ENCODE measurements around the gene SLC22A4.

Gene SLC22A4

DNA sequence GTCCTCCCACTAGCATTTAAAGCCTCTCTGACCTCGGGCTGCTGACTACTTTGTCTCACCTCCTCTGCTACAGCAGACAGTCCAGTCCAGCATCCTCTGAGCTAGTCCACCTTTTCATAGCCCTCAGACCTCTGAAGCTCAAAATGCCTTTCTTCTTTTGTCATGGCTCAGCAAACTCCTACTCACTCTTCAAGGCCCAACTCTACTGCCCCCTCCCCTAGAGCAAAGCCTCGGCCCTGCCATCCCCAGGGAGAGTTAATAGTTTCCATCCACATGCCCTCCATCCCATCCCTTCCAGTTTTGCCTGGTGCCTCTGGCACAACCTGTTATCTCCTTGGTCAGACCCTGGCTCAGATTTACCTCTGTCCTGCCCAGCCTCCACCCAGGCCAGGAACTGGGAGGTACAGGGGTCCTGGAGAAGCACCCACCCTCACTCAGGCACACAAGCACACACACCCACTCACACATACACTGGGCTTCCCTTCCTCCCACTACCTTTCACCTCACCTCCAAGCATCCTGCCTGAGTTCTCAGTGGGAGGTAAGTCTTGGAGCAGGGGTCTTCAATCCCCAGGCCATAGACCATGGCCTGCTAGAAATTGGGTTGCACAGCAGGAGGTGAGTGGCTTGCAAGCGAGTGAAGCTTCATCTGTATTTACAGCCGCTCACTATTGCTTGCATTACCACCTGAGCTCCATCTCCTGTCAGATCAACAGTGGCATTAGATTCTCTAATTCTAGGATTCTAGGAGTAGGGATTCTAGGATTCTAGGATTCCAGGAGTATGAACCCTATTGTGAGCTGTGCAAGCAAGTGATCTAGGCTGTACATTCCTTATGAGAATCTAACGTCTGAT is 18.6 kb upstream of the SLC22A4 start:
- DNase-seq (ENCODE audit: low read depth), result no peak

DNA sequence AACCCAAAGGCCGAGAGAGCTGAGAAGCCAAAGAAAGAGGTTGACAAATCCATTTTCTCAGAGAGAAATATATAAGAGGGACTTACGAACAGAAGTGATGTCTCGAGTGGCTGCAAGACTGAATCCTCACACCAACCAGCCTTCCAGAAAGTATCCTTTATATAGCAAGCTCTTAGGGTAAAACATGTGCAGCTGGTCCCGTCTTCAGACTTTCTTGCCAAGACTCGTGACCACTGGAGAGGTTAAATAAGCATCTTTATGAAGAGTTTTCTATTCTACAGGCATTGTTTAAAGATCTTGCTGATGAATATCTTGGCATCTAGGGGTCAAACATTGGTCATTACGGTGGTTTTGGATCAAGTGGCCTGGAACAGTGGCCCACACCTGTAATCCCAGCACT is 16.9 kb upstream of the SLC22A4 start:
- DNase-seq (ENCODE audit: low read depth), result no peak

- DNase-seq (ENCODE audit: low read depth), result no peak
Observed at GRCh38 chr5:132277971-132278853, 16.0 kb upstream of the SLC22A4 start.

- DNase-seq (ENCODE audit: low read depth), result no peak
Observed at GRCh38 chr5:132279801-132280200, 14.4 kb upstream of the SLC22A4 start.

GRCh38 chr5:132280371-132281240 is 13.6 kb upstream of the SLC22A4 start:
- DNase-seq (ENCODE audit: low read depth), result no peak

DNA sequence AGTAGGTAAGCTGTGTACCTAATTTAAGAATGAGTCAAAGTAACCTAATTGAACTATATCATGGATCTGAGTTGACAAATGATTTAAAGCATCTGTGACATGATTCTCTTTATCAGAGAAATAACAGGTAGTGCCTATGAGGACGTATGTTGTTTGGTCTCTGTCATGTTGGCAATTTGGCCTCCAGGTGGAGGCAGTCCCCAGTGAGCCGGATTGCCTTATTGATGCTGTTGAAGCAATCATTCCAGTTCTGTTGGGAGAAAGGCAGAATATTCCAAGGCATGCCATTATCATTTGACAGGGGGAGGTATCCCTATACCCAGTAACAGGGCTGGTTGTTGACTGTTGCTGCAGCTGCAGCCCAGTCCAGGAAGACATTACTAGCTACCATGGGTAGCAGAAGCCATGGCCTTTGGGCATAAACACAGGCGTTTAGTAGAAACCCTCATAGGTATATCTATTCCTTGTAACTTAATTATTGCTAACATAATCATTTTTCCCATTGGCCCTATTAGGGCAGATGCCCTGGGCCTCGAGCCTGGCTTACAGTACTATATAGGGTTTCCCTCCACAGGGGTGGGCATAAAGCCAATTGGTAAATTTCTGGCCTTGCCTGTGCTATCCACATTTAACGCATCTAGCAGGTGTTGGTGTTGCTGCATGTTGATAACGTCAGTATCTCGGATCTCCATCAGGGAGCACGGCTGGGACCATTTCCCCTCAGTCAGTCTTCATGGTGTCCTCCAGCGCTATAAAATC is 12.2 kb upstream of the SLC22A4 start:
- no peak for DNase-seq (ENCODE audit: low read depth)

GRCh38 chr5:132283423-132284043 is 10.7 kb upstream of the SLC22A4 start:
- DNase-seq (ENCODE audit: low read depth), result no peak

DNA sequence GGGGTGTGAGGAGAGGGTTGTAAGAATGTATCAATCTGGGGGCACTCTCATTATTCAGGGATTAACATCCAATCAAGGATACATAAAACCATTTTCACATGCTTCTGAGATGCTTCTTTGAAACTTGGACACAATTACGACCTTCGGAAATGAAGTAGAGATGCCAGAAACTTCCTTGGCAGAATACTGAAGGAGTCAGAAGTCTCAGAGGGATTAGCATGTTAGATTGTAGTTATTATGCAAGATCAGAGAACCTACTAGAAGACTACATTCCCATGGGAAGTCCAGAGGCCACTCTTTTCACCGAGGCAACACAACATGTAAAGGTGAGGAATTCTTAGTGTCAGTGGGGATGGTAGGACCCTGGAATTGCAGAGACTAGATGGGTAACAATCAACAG is 5.1 kb upstream of the SLC22A4 start:
- no peak for DNase-seq (ENCODE audit: low read depth)

DNA sequence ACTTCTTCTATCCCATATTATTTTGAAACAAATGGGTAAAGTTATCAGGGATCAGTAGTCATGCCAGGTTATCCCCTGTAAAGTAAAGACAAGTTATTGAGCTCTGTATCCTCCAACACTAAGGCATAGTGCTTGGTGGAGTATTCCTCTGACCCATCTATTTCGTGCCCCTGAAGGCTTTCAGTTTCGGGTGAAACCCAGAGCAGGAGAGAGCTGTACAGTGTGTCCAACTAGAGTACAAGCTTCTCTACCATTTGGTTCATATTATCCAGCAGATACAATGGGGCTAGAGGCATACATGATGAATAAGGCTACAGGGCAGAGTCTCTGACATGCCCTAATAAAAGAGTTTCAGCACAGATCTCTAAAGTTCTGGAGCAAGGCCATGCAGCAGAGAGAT is 3.2 kb upstream of the SLC22A4 start:
- no peak for DNase-seq (ENCODE audit: low read depth)

DNA sequence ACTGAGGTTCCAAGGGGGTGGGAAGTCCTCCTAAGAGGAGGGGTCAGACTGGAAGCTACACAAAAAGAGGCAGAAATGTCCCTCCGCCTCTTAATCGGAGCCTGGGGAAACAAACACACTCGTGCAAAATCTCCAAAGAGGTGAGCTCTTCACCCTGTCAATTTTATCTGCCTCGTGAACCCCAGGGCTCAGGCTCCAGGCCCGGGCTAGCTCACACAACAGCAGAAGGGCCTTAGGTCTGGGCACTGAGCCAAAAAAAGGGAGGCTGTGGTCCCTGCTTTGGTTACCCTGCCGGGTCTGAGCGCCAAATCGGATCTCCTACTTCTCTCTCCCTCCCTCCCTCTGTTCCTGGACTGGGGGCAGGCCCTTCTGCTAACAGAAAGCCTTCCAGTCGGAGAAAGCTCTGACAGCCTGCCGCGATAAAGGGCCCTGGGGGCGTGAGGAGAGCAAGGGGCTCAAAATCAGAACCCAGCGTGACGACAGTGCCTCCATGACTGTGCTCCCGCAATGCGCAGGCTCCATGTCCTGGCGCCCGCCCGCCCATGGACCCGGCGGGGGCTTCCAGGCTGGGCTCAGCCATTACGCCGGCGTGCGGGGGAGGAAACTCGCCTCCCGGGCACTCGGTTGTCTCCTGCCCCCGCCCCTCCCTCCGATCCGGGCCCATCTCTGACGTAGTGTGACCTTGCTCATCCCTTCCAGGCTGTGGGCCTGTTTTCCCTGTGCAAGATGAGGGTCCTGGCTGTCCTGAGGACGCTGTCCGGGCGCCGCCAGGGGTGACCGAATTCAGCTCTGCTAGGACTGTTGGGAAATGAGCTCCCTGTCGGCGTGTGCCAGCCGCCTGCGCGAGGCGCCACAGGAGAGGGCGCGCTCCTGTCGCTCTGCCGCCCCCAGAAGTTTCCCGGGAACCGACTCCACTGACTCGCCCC is 865 bp upstream of the SLC22A4 start:
- DNase-seq (ENCODE audit: low read depth), result peak; percentile 51

- DNase-seq (ENCODE audit: low read depth), result peak; percentile 59
Observed at GRCh38 chr5:132294728-132295504, 722 bp downstream of the SLC22A4 start.

DNA sequence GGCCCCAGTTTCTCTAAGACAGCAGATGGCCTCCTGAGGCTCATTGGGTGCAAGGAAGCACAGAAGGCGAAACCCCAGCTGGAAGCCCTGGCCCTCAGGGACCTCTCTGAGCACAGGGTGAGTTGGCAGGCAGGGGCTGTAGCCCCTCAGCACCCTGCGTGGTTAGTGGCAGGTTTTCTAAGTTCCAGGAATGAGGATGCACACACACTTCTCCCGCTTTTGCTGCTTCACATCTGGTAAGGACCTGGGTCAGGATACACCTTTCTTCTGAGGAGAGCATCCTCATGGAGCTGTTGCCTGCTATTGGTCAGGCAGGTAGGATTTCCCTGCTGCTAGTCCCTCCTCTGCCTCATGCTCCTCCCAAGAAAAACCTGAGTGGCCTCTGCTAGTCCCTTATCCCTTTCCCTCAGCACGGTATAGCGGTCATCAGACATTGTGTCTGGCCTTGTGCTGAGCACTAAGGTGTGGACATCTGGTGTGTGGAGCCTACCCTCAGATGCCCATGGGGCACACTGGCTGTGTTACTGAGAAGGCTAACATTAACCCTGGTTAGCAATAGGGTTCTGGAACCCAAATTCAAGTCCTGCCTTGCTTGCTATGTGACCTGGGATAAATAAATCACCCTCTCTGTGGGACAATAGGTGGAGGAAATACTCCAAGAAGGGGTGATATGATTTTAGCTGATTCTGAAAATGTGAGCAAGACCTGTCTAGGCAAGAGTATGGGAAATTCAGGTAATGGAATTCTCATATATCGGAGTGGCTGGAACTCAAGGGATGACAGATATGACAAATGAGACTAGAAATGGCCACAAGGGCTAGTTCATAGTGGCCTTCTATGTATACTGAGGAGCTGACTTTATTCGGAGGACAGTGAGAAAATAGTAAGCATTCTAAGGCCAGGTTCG is 1.6 kb downstream of the SLC22A4 start:
- DNase-seq (ENCODE audit: low read depth), result no peak

DNA sequence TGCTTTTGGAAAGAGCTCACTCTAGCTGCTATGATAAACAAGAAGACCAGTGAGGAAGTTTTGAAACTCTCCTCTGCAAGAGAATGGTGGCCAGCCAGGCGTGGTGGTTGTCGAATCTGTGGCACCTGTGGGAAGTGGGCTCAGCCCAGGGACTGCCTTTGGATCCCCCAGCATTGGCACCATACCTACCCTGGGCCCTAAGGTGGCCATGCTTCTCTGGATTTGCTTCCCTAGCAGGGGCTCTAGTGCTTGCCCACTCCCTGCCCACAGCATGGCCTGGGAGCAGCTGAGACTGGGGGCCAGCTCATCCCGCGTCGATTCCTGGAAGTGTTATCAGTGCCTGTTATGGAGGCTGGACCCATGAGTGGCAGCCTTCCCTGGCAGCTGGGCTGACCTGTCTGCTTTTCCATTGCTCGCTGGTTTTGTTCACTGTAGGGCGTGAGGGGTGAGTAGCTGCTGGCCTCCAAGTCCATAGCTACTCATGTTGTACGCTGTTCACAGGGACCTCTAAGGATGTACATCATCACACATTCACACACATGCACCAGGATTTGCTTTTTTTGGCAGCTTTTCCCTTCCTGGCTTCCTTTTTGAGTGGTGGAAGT is 2.3 kb downstream of the SLC22A4 start:
- DNase-seq (ENCODE audit: low read depth), result no peak

DNA sequence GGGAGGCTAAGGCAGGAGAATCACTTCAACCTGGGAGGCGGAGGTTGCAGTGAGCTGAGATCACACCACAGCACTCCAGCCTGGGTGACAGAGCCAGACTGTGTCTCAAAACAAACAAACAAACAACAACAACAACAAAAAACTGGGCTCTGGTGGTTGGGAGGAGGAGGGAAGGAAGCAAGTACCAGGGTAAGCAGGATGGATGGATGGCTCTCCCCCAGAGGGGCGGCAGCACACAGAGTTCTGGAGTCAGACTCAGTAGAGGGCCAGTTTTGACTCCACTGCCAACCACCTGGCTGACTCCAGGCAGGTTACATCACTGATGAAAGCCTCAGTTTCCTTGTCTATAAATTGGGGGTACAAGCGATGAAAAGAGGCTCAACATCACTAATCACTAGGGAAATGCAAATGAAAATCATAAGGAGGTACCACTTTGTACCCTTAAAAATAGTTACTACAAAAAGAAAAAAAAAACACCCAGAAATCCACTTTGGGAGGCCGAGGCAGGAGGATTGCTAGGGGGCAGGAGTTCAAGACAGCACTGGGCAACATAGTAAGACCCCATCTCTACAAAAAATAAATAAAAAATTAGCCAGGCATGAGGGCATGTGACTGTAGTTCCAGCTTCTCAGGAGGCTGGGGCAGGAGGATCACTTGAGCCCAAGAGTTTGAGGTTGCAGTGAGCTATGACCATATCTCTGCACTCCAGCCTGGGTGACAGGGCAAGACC is 3.2 kb downstream of the SLC22A4 start:
- no peak for DNase-seq (ENCODE audit: low read depth)

GRCh38 chr5:132298298-132299212 is 4.4 kb downstream of the SLC22A4 start:
- no peak for DNase-seq (ENCODE audit: low read depth)

DNA sequence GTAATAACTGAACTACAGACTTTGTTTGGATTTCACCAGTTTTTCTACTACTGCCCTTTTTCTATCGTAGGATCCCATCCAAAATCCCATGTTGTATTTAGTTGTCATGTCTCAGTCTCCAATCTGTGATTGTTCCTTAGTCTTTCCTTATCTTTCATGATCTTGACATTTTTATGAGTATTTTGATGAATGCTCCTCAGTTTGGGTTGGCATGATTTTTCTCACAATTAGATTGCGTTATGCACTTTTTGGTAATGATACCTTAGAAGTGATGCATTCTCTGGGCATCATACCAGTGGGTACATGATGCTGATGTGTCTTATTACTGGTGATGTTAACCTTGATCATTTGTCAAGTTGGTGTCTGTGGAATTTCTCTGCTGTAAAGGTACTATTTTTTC is 5.7 kb downstream of the SLC22A4 start:
- no peak for DNase-seq (ENCODE audit: low read depth)
